PFSK-1 (cell line): Measurements from ENCODE around the gene IL10RA.

ENCODE experiments used
- POLR2AphosphoS5 ChIP-seq: IDR thresholded peaks from 2 replicates; pipeline ENCODE4 v1.6.1; 2012; ENCODE audit warnings: low read depth, mild to moderate bottlenecking, control low read depth, low read length, moderate library complexity
- REST ChIP-seq, 2 experiments: IDR thresholded peaks; 2 replicates each; pipeline versions ENCODE4 v1.6.1 to v1.8.0; 2011 to 2012; ENCODE audit warnings: low read depth in 2 of 2, low read length in 2 of 2, control low read depth in 1 of 2, inconsistent platforms in 1 of 2, mild to moderate bottlenecking in 1 of 2, moderate library complexity in 1 of 2; ENCODE audit not compliant: insufficient read depth in 1 of 2
- TAF1 ChIP-seq: IDR thresholded peaks from 2 replicates; pipeline ENCODE4 v1.6.1; 2012; ENCODE audit warnings: low read length, control low read depth, borderline replicate concordance; ENCODE audit not compliant: insufficient read depth

DNA sequence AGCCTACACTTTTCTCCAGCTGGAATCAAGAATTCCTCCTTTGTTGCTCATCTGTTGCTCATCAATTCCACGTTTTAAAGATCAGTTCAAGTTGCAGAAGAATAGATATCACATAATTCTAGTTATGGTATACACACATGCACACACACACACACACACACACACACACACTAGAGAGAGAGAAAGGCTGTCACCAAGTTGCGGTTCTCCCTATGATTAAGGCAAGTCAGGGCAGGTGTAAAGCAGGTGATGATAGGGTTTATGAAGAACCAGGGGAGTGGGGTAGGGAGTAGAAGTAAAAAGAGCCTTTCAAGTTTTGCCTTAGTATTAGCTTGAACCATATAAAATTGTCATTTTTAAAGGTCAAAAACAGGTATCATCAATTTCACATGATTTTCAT, 59.0 kb downstream of the IL10RA start:
- no peak for TF ChIP-seq TAF1
- TF ChIP-seq REST (IDR thresholded peaks at IDR 0.05; ENCODE audit: insufficient read depth in 1 of 2, low read depth in 2 of 2, low read length in 2 of 2), result no peak
- TF ChIP-seq POLR2AphosphoS5, result no peak
